GM21619 (cell line): Measurements from ENCODE around the gene DOHH.

Experiments used
- ATAC-seq: cut with Tn5 transposase; IDR thresholded peaks from one replicate; pipeline ENCODE4 v1.9.1; 2021; ENCODE audit not compliant: unreplicated experiment

DOHH gene

GRCh38 chr19:3443840-3444694 is 56.4 kb downstream of the DOHH start:
- ATAC-seq = no peak

GRCh38 chr19:3442487-3443071 is 57.9 kb downstream of the DOHH start:
- ATAC-seq = no peak

- no peak for ATAC-seq
Observed at GRCh38 chr19:3441986-3442329, 58.5 kb downstream of the DOHH start.

- no peak for ATAC-seq
Observed at GRCh38 chr19:3441089-3441985, 59.1 kb downstream of the DOHH start.
